B cell (primary cell): ENCODE measurements around the gene LAYN. TPM values are rescaled to one million over a fixed set of nuclear protein-coding genes. Genes with fewer than 3 reads are reported as not detected.

Experiments
- ATAC-seq: fragments of 200-7000 bp; cut with Tn5 transposase; one replicate; pipeline ENCODE4 v1.10.0; 2021; ENCODE audit warnings: low read depth, mild to moderate bottlenecking, moderate number of reproducible peaks, moderate library complexity
- CTCF ChIA-PET: fragments of 350-600 bp; sonication (Branson Sonifier 250); formaldehyde crosslinking; loops from one replicate; lab custom pipeline; 2021; ENCODE audit warnings: antibody characterized with exemption, inconsistent platforms; lab: Charles Lee
- POLR2A ChIA-PET: fragments of 350-600 bp; sonication (Branson Sonifier 250); formaldehyde crosslinking; loops from one replicate; lab custom pipeline; 2021; ENCODE audit warnings: antibody characterized with exemption; lab: Charles Lee
- DNase-seq: peaks from one replicate; pipeline ENCODE4 v3.0.0; 2013
- H2AFZ ChIP-seq: 2 replicates; pipeline ENCODE4 v1.6.1; 2012; ENCODE audit warnings: mild to moderate bottlenecking, low read depth, low read length; ENCODE audit not compliant: insufficient read depth, poor library complexity, severe bottlenecking
- H3K27ac ChIP-seq, 2 donors: 1 replicate in 1 of 2; 2 replicates in 1 of 2; pipeline ENCODE4 v1.5.1; 2012 to 2013; ENCODE audit warnings: low read length in 2 of 2, mild to moderate bottlenecking in 2 of 2, moderate library complexity in 1 of 2
- H3K27me3 ChIP-seq, 4 experiments: fragments of 200-600 bp in 1 of 4; sonication (generic) in 1 of 4; replicated peaks in 1 of 4; 1 replicate in 2 of 4; 2 replicates in 2 of 4; pipeline versions ENCODE4 v1.6.1 to v1.7.0; 2013 to 2016; ENCODE audit warnings: low read length in 3 of 4, mild to moderate bottlenecking in 2 of 4, mixed read lengths in 1 of 4, moderate library complexity in 1 of 4; ENCODE audit not compliant: insufficient read depth in 4 of 4, control insufficient read depth in 3 of 4; ENCODE audit errors: control extremely low read depth in 1 of 4
- H3K36me3 ChIP-seq, 2 experiments: replicated peaks in 1 of 2; 1 replicate in 1 of 2; 2 replicates in 1 of 2; pipeline versions ENCODE4 v1.6.1 to v1.7.1; 2013; ENCODE audit warnings: low read length in 1 of 2; ENCODE audit not compliant: insufficient read depth in 2 of 2, control insufficient read depth in 1 of 2; ENCODE audit errors: control extremely low read depth in 1 of 2, extremely low read depth in 1 of 2
- H3K4me1 ChIP-seq, 2 donors: fragments of 200-600 bp in 1 of 2; sonication (generic) in 1 of 2; 1 replicate in 1 of 2; 2 replicates in 1 of 2; pipeline versions ENCODE4 v1.5.1 to v1.6.1; 2013 to 2017; ENCODE audit warnings: low read length in 2 of 2; ENCODE audit not compliant: control insufficient read depth in 2 of 2, insufficient read depth in 2 of 2
- H3K4me2 ChIP-seq: replicated peaks from 2 replicates; pipeline ENCODE3; 2012; ENCODE audit warnings: mild to moderate bottlenecking, low read depth, low read length; ENCODE audit not compliant: poor library complexity, severe bottlenecking
- H3K4me3 ChIP-seq, 5 experiments: fragments of 200-600 bp in 1 of 5; sonication (generic) in 1 of 5; 1 replicate in 3 of 5; 2 replicates in 2 of 5; pipeline versions ENCODE4 v1.5.1 to v1.7.0; 2011 to 2016; ENCODE audit warnings: low read length in 4 of 5, mild to moderate bottlenecking in 4 of 5, low read depth in 2 of 5, control low read depth in 1 of 5, moderate library complexity in 1 of 5; ENCODE audit not compliant: insufficient read depth in 1 of 5; ENCODE audit errors: control extremely low read depth in 1 of 5, extremely low read depth in 1 of 5
- H3K79me2 ChIP-seq: fragments of 200-600 bp; sonication (generic); one replicate; pipeline ENCODE4 v1.6.0; 2016; ENCODE audit warnings: low read length; ENCODE audit not compliant: control insufficient read depth, insufficient read depth
- H3K9ac ChIP-seq: fragments of 200-600 bp; sonication (generic); 2 replicates; pipeline ENCODE4 v1.6.1; 2017; ENCODE audit warnings: mild to moderate bottlenecking, low read length, moderate library complexity
- H3K9me3 ChIP-seq, 3 donors: one replicate each; pipeline versions ENCODE4 v1.6.1 to v1.7.1; 2013; ENCODE audit warnings: low read length in 2 of 3; ENCODE audit not compliant: control insufficient read depth in 2 of 3, insufficient read depth in 1 of 3; ENCODE audit errors: control extremely low read depth in 1 of 3
- H4K20me1 ChIP-seq: 2 replicates; pipeline ENCODE4 v1.6.0; 2012; ENCODE audit warnings: mild to moderate bottlenecking, low read length; ENCODE audit not compliant: insufficient read depth, control insufficient read depth, poor library complexity, severe bottlenecking
- H3K27ac Mint-ChIP-seq: one replicate; pipeline ENCODE4 v1.8.0; 2021; ENCODE audit warnings: mixed read lengths
- H3K27me3 Mint-ChIP-seq: one replicate; pipeline ENCODE4 v1.8.0; 2021; ENCODE audit warnings: mixed read lengths
- H3K4me1 Mint-ChIP-seq: one replicate; pipeline ENCODE4 v1.8.0; 2021; ENCODE audit warnings: mixed read lengths
- H3K4me3 Mint-ChIP-seq: one replicate; pipeline ENCODE4 v1.8.0; 2021; ENCODE audit warnings: mixed read lengths
- H3K9me3 Mint-ChIP-seq: one replicate; pipeline ENCODE4 v1.8.0; 2022; ENCODE audit warnings: mixed read lengths; ENCODE audit not compliant: insufficient read depth
- EZH2 ChIP-seq: IDR thresholded peaks from 2 replicates; pipeline ENCODE4 v1.6.1; 2012; ENCODE audit warnings: borderline replicate concordance, low read depth, mild to moderate bottlenecking, moderate library complexity, low read length; ENCODE audit not compliant: insufficient read depth, poor library complexity, severe bottlenecking
- WGBS: methylation state at CpG from one replicate; pipeline ENCODE4 v1.1.5; 2013; ENCODE audit warnings: missing lambda C conversion rate; ENCODE audit not compliant: insufficient coverage; 5-methylcytosine and 5-hydroxymethylcytosine counted together
- intact Hi-C: fragments of 100-400 bp; cut with micrococcal nuclease; formaldehyde crosslinking; loops from one replicate; pipeline ENCODE4 v1.10.0; 2022
- polyA plus RNA-seq: library from polyadenylated mRNA; depleted of rRNA; stranded (reverse); fragments of >200 nt; gene quantifications from 2 replicates; pipeline ENCODE4 v1.2.3, GENCODE V29; 2012
- total RNA-seq, 2 donors: library from RNA; stranded (reverse); fragments of 120-200 nt in 1 of 2; gene quantifications; 1 replicate in 1 of 2; 2 replicates in 1 of 2; pipeline versions ENCODE4 v1.2.3 to v1.2.4, GENCODE V29; 2013 to 2022
- TF ChIP-seq, protein P1 (sequence below): fragments of 200-600 bp; IDR thresholded peaks from one replicate; pipeline ENCODE4 v1.8.0; 2022; ENCODE audit warnings: antibody characterized with exemption, mild to moderate bottlenecking

The LAYN gene
- total and polyA plus RNA-seq, 2 donors (not counting 1 experiment from before 2014, with no cell fraction given), result not detected

DNA sequence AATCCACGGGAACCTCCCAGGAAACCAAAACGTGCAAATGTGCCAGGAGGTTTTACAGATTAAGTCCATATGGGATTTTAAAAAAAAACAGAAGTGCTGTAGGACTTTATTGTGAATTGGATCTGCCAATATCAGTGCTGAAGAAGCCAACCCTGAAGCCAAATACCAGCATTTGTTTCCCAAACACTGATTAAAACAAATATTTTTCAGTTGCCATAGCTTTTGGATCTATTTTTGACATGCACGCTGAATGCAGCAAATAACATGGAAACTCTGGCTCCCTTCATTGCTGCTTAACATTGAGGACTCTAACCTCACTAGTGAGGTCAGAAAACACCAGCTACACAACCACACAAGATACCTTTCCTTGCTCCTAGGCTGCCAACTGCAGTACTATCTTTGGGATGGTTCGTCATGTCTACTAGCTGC is 33.3 kb downstream of the LAYN start:
- H3K9me3 Mint-ChIP-seq, result no peaks in the 10 kb centered on the region
- intact Hi-C loops, result no loop called here
- ChIA-PET POLR2A (no interaction called here), CTCF (interaction anchor here (0.9 to 2.5 kb wide), 2 partner anchors 203 to 268 kb away, joined by 4 to 11 read pairs; no protein-coding TSS in a partner anchor)
- H3K27ac Mint-ChIP-seq, result no peak overlapping the region
- WGBS, result 100% methylated on average over 1 of the region's 4 CpGs
- Histone ChIP-seq H3K4me2 (peak overlapping the region; percentile 48), H3K9ac (no peak overlapping the region), H3K4me1 (no peaks in the 10 kb centered on the region), H3K27ac (no peak overlapping the region), H3K4me3 (no peak overlapping the region), H3K9me3 (no peaks in the 10 kb centered on the region), H3K27me3 (peaks cover 0 to 4% (median 0%) of the 10 kb centered on the region in 4 experiments), H3K36me3 (no peaks in the 10 kb centered on the region), H2AFZ (peak overlapping the region; percentile 47), H3K79me2 (no peaks in the 10 kb centered on the region), H4K20me1 (no peaks in the 10 kb centered on the region)
- no peak for DNase-seq
- ATAC-seq, result no peak
- TF ChIP-seq EZH2, result no peak
- TF ChIP-seq, protein P1, sequence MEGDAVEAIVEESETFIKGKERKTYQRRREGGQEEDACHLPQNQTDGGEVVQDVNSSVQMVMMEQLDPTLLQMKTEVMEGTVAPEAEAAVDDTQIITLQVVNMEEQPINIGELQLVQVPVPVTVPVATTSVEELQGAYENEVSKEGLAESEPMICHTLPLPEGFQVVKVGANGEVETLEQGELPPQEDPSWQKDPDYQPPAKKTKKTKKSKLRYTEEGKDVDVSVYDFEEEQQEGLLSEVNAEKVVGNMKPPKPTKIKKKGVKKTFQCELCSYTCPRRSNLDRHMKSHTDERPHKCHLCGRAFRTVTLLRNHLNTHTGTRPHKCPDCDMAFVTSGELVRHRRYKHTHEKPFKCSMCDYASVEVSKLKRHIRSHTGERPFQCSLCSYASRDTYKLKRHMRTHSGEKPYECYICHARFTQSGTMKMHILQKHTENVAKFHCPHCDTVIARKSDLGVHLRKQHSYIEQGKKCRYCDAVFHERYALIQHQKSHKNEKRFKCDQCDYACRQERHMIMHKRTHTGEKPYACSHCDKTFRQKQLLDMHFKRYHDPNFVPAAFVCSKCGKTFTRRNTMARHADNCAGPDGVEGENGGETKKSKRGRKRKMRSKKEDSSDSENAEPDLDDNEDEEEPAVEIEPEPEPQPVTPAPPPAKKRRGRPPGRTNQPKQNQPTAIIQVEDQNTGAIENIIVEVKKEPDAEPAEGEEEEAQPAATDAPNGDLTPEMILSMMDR, result no peak
- H3K4me3 Mint-ChIP-seq, result no peak overlapping the region
- peaks cover 7% of the 10 kb centered on the region for H3K4me1 Mint-ChIP-seq
- peaks cover 14% of the 10 kb centered on the region for H3K27me3 Mint-ChIP-seq

DNA sequence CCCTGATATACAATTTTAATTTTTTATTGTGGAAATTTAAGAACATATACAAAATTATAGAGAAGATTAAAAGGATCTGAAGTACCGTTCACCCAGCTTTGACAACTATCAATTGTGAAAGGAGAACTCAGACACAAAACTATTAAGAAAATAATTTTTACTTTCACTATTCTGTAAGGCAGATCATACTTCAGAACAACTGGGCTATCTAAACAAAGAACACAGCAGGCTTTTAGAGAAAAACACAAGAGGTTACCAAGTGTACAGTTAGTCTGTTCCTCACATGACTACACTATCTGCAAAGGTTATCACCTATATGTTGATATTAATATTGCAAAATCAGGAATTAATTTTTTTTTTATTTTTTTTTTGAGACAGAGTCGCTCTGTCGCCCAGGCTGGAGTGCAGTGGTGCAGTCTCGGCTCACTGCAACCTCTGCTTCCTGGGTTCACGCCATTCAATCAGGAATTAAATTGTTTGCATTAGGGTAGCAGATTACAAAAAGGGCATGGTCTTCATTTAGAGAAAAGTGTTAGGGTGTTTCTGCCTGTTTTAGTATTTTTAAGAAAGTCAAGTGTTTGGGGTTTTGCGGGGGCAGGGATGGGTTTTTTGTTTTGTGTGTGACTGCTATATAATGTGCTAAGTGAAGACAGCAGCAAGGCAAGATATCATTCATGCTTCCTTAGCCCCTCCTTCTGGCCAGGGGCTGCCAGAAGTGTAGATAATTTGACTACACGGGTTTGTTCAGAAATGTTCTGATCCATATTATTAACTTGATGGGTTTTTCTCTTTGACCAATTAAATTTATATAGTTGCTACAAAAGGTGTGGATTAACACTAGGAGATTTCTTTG is 34.1 kb downstream of the LAYN start:
- no peak for TF ChIP-seq EZH2
- TF ChIP-seq, protein P1, result no peak
- H4K20me1 ChIP-seq, result no peaks in the 10 kb centered on the region
- peaks cover 0 to 4% (median 0%) of the 10 kb centered on the region in 4 experiments for H3K27me3 ChIP-seq
- no peaks in the 10 kb centered on the region for H3K4me1 ChIP-seq
- 85% methylated on average over 5 of the region's 7 CpGs for WGBS
- H2AFZ ChIP-seq, result peak overlapping the region; percentile 47
- ChIA-PET CTCF (interaction anchor here (0.9 kb wide), 1 partner anchor 202 kb away, joined by 4 read pairs; no protein-coding TSS in a partner anchor), POLR2A (no interaction called here)
- no peaks in the 10 kb centered on the region for H3K9me3 ChIP-seq
- ATAC-seq (peak; percentile 33), DNase-seq (no peak)
- H3K27ac ChIP-seq, result no peak overlapping the region
- H3K4me3 Mint-ChIP-seq, result peak overlapping the region; percentile 72
- H3K27me3 Mint-ChIP-seq, result peaks cover 14% of the 10 kb centered on the region
- peaks cover 7% of the 10 kb centered on the region for H3K4me1 Mint-ChIP-seq
- no peak overlapping the region for H3K9ac ChIP-seq
- no peaks in the 10 kb centered on the region for H3K79me2 ChIP-seq
- intact Hi-C loops, result no loop called here
- peak overlapping the region in 3 of 5 experiments; percentile 3 to 10 (median 10) for H3K4me3 ChIP-seq
- no peaks in the 10 kb centered on the region for H3K9me3 Mint-ChIP-seq
- no peak overlapping the region for H3K27ac Mint-ChIP-seq
- no peaks in the 10 kb centered on the region for H3K36me3 ChIP-seq
- peak overlapping the region; percentile 48 for H3K4me2 ChIP-seq
